Osteocyte (in vitro differentiated cells): ENCODE data around the gene MTUS2. TPM values are rescaled to one million over a fixed set of nuclear protein-coding genes. Genes with fewer than 3 reads are reported as not detected.

ENCODE experiments used
- DNase-seq: peaks from one replicate; pipeline ENCODE4 v3.0.0; 2021; ENCODE audit warnings: mixed read lengths; ENCODE audit not compliant: unreplicated experiment; ENCODE audit errors: extremely low spot score
- H3K27ac Mint-ChIP-seq: one replicate; pipeline ENCODE4 v1.8.0; 2021; ENCODE audit warnings: mild to moderate bottlenecking, mixed read lengths; ENCODE audit not compliant: unreplicated experiment
- H3K27me3 Mint-ChIP-seq: one replicate; pipeline ENCODE4 v1.8.0; 2021; ENCODE audit warnings: mixed read lengths; ENCODE audit not compliant: unreplicated experiment
- H3K36me3 Mint-ChIP-seq: one replicate; pipeline ENCODE4 v1.8.0; 2021; ENCODE audit warnings: mixed read lengths; ENCODE audit not compliant: unreplicated experiment
- H3K4me1 Mint-ChIP-seq: one replicate; pipeline ENCODE4 v1.8.0; 2021; ENCODE audit warnings: mixed read lengths; ENCODE audit not compliant: unreplicated experiment
- H3K4me3 Mint-ChIP-seq: one replicate; pipeline ENCODE4 v1.8.0; 2021; ENCODE audit warnings: mild to moderate bottlenecking, moderate library complexity, mixed read lengths; ENCODE audit not compliant: unreplicated experiment
- H3K9me3 Mint-ChIP-seq: one replicate; pipeline ENCODE4 v1.8.0; 2021; ENCODE audit warnings: mixed read lengths; ENCODE audit not compliant: unreplicated experiment
- CTCF ChIP-seq: fragments of 200-600 bp; sonication (generic); IDR thresholded peaks from 2 replicates; pipeline ENCODE4 v1.5.0; 2021; ENCODE audit warnings: antibody characterized with exemption, mild to moderate bottlenecking, moderate library complexity
- total RNA-seq: library from RNA; stranded (reverse); gene quantifications from 2 replicates; pipeline ENCODE4 v1.2.1, GENCODE V29; 2021

Gene MTUS2
- total RNA-seq, 1 donor from 2014 or later: 0.05 TPM

- DNase-seq: no peak
- peaks cover 9% of the 10 kb centered on the region for H3K4me1 Mint-ChIP-seq
- H3K9me3 Mint-ChIP-seq: no peaks in the 10 kb centered on the region
- H3K27me3 Mint-ChIP-seq: peaks cover 46% of the 10 kb centered on the region
- no peak overlapping the region for H3K4me3 Mint-ChIP-seq
- TF ChIP-seq CTCF: no peak
- H3K36me3 Mint-ChIP-seq: no peaks in the 10 kb centered on the region
- no peak overlapping the region for H3K27ac Mint-ChIP-seq
These were observed 660.9 kb downstream of the MTUS2 start for GRCh38 chr13:29480893-29481525.

- H3K36me3 Mint-ChIP-seq: no peaks in the 10 kb centered on the region
- peaks cover 46% of the 10 kb centered on the region for H3K27me3 Mint-ChIP-seq
- H3K9me3 Mint-ChIP-seq: no peaks in the 10 kb centered on the region
- no peak for TF ChIP-seq CTCF
- no peak overlapping the region for H3K27ac Mint-ChIP-seq
- no peak for DNase-seq
- H3K4me1 Mint-ChIP-seq: peaks cover 9% of the 10 kb centered on the region
- H3K4me3 Mint-ChIP-seq: no peak overlapping the region
These were observed 661.5 kb downstream of the MTUS2 start for GRCh38 chr13:29481603-29482002.

GRCh38 chr13:29482504-29482903 lies 662.4 kb downstream of the MTUS2 start:
- Mint-ChIP-seq H3K36me3 (no peaks in the 10 kb centered on the region), H3K27ac (no peak overlapping the region), H3K9me3 (no peaks in the 10 kb centered on the region), H3K27me3 (peaks cover 46% of the 10 kb centered on the region), H3K4me1 (peaks cover 9% of the 10 kb centered on the region), H3K4me3 (no peak overlapping the region)
- no peak for TF ChIP-seq CTCF
- no peak for DNase-seq

- Mint-ChIP-seq H3K4me1 (peaks cover 12% of the 10 kb centered on the region), H3K27me3 (peaks cover 48% of the 10 kb centered on the region), H3K9me3 (no peaks in the 10 kb centered on the region), H3K36me3 (no peaks in the 10 kb centered on the region), H3K27ac (no peak overlapping the region), H3K4me3 (no peak overlapping the region)
- no peak for TF ChIP-seq CTCF
- no peak for DNase-seq
These were observed 663.1 kb downstream of the MTUS2 start for GRCh38 chr13:29483211-29483610.

GRCh38 chr13:29483623-29484022 lies 663.5 kb downstream of the MTUS2 start:
- H3K27ac Mint-ChIP-seq: no peak overlapping the region
- H3K9me3 Mint-ChIP-seq: no peaks in the 10 kb centered on the region
- H3K27me3 Mint-ChIP-seq: peaks cover 44% of the 10 kb centered on the region
- TF ChIP-seq CTCF: no peak
- no peak for DNase-seq
- H3K4me1 Mint-ChIP-seq: peaks cover 12% of the 10 kb centered on the region
- H3K4me3 Mint-ChIP-seq: no peak overlapping the region
- H3K36me3 Mint-ChIP-seq: no peaks in the 10 kb centered on the region
